Measurements from ENCODE around the gene HTR6.

The HTR6 gene

GRCh38 chr1:19646377-19647319, 18.0 kb upstream of the HTR6 start:
- Histone ChIP-seq H3K36me3 (no peaks in the 10 kb centered on the region), H3K4me2 (no peak overlapping the region), H3K4me3 (no peak overlapping the region), H3K4me1 (peaks cover 15% of the 10 kb centered on the region), H4K20me1 (peaks cover 43% of the 10 kb centered on the region), H3K27me3 (peaks cover 62% of the 10 kb centered on the region), H3K27ac (no peak overlapping the region), H3K9me3 (no peaks in the 10 kb centered on the region), H3K9ac (no peak overlapping the region)
- no peak for TF ChIP-seq Cebpa-rat (IDR thresholded peaks at IDR 0.05)

- Histone ChIP-seq H3K36me3 (no peaks in the 10 kb centered on the region), H3K27ac (no peak overlapping the region), H3K4me1 (peaks cover 15% of the 10 kb centered on the region), H4K20me1 (peaks cover 43% of the 10 kb centered on the region), H3K27me3 (peaks cover 53% of the 10 kb centered on the region), H3K9me3 (no peaks in the 10 kb centered on the region), H3K9ac (no peak overlapping the region), H3K4me3 (no peak overlapping the region), H3K4me2 (no peak overlapping the region)
- TF ChIP-seq Cebpa-rat (IDR thresholded peaks at IDR 0.05) = no peak
Observed at GRCh38 chr1:19647643-19648042, 17.0 kb upstream of the HTR6 start.

- no peak overlapping the region for H3K4me3 ChIP-seq
- no peak overlapping the region for H3K4me2 ChIP-seq
- TF ChIP-seq Cebpa-rat (IDR thresholded peaks at IDR 0.05) = no peak
- no peaks in the 10 kb centered on the region for H3K9me3 ChIP-seq
- peaks cover 38% of the 10 kb centered on the region for H4K20me1 ChIP-seq
- H3K9ac ChIP-seq = no peak overlapping the region
- peaks cover 15% of the 10 kb centered on the region for H3K4me1 ChIP-seq
- no peak overlapping the region for H3K27ac ChIP-seq
- H3K27me3 ChIP-seq = peaks cover 47% of the 10 kb centered on the region
- no peaks in the 10 kb centered on the region for H3K36me3 ChIP-seq
Observed at GRCh38 chr1:19648239-19648638, 16.4 kb upstream of the HTR6 start.

GRCh38 chr1:19648689-19649088, 16.0 kb upstream of the HTR6 start:
- Histone ChIP-seq H3K27ac (no peak overlapping the region), H4K20me1 (peaks cover 34% of the 10 kb centered on the region), H3K27me3 (peaks cover 42% of the 10 kb centered on the region), H3K9me3 (no peaks in the 10 kb centered on the region), H3K4me3 (no peak overlapping the region), H3K9ac (no peak overlapping the region), H3K4me1 (peaks cover 14% of the 10 kb centered on the region), H3K4me2 (no peak overlapping the region), H3K36me3 (no peaks in the 10 kb centered on the region)
- no peak for TF ChIP-seq Cebpa-rat (IDR thresholded peaks at IDR 0.05)

GRCh38 chr1:19650416-19651140, 14.1 kb upstream of the HTR6 start:
- Histone ChIP-seq H3K27ac (no peak overlapping the region), H3K9ac (no peak overlapping the region), H3K4me3 (no peak overlapping the region), H4K20me1 (peaks cover 18% of the 10 kb centered on the region), H3K4me1 (peaks cover 9% of the 10 kb centered on the region; the same call in 1 of the 2 replicates), H3K36me3 (no peaks in the 10 kb centered on the region), H3K4me2 (no peak overlapping the region), H3K9me3 (no peaks in the 10 kb centered on the region), H3K27me3 (peaks cover 23% of the 10 kb centered on the region)
- no peak for TF ChIP-seq Cebpa-rat (IDR thresholded peaks at IDR 0.05)

- H3K9ac ChIP-seq = no peak overlapping the region
- peaks cover 11% of the 10 kb centered on the region for H4K20me1 ChIP-seq
- H3K4me3 ChIP-seq = no peak overlapping the region
- no peak for TF ChIP-seq Cebpa-rat (IDR thresholded peaks at IDR 0.05)
- H3K4me2 ChIP-seq = no peak overlapping the region
- H3K27me3 ChIP-seq = peaks cover 17% of the 10 kb centered on the region
- peaks cover 9% of the 10 kb centered on the region; the same call in 1 of the 2 replicates for H3K4me1 ChIP-seq
- no peaks in the 10 kb centered on the region for H3K36me3 ChIP-seq
- no peak overlapping the region for H3K27ac ChIP-seq
- no peaks in the 10 kb centered on the region for H3K9me3 ChIP-seq
Observed at GRCh38 chr1:19651141-19651737, 13.4 kb upstream of the HTR6 start.

GRCh38 chr1:19654386-19654785, 10.3 kb upstream of the HTR6 start:
- Histone ChIP-seq H3K4me2 (no peak overlapping the region), H3K9me3 (no peaks in the 10 kb centered on the region), H3K9ac (no peak overlapping the region), H3K27me3 (no peaks in the 10 kb centered on the region), H3K27ac (no peak overlapping the region), H3K4me3 (no peak overlapping the region), H4K20me1 (0 out of 2 replicates have a peak, but pooled peaks cover 5% of the 10 kb centered on the region), H3K36me3 (no peaks in the 10 kb centered on the region), H3K4me1 (peaks cover 10% of the 10 kb centered on the region)
- no peak for TF ChIP-seq Cebpa-rat (IDR thresholded peaks at IDR 0.05)

- no peak for TF ChIP-seq Cebpa-rat (IDR thresholded peaks at IDR 0.05)
- no peaks in the 10 kb centered on the region for H3K27me3 ChIP-seq
Observed at GRCh38 chr1:19654886-19655717, 9.6 kb upstream of the HTR6 start.

GRCh38 chr1:19655718-19656080, 9.0 kb upstream of the HTR6 start:
- Histone ChIP-seq H3K4me3 (no peak overlapping the region), H3K9me3 (no peaks in the 10 kb centered on the region), H3K9ac (no peak overlapping the region), H4K20me1 (no peaks in the 10 kb centered on the region), H3K27ac (no peak overlapping the region), H3K4me2 (no peak overlapping the region), H3K36me3 (no peaks in the 10 kb centered on the region), H3K27me3 (no peaks in the 10 kb centered on the region), H3K4me1 (peaks cover 15% of the 10 kb centered on the region)
- no peak for TF ChIP-seq Cebpa-rat (IDR thresholded peaks at IDR 0.05)

More at GRCh38 chr1:19654886-19655717, 9.6 kb upstream of the HTR6 start:
- H3K36me3 ChIP-seq = no peaks in the 10 kb centered on the region
- H3K27ac ChIP-seq = no peak overlapping the region
- H3K4me3 ChIP-seq = no peak overlapping the region
- peaks cover 15% of the 10 kb centered on the region for H3K4me1 ChIP-seq
- H3K9me3 ChIP-seq = no peaks in the 10 kb centered on the region
- no peak overlapping the region for H3K4me2 ChIP-seq
- 0 out of 2 replicates have a peak, but pooled peaks cover 5% of the 10 kb centered on the region for H4K20me1 ChIP-seq
- no peak overlapping the region for H3K9ac ChIP-seq
